GM21526 (cell line): ENCODE data around the gene DCPS.
"Not testable (repeated sequence)": the region's sequence is repeated elsewhere in the genome, so short reads cannot be mapped to it uniquely, and the experiment has no call there.

ENCODE experiments used
- ATAC-seq: cut with Tn5 transposase; IDR thresholded peaks from one replicate; pipeline ENCODE4 v1.9.1; 2021; ENCODE audit warnings: moderate library complexity; ENCODE audit not compliant: unreplicated experiment, low FRiP score

Gene DCPS

DNA sequence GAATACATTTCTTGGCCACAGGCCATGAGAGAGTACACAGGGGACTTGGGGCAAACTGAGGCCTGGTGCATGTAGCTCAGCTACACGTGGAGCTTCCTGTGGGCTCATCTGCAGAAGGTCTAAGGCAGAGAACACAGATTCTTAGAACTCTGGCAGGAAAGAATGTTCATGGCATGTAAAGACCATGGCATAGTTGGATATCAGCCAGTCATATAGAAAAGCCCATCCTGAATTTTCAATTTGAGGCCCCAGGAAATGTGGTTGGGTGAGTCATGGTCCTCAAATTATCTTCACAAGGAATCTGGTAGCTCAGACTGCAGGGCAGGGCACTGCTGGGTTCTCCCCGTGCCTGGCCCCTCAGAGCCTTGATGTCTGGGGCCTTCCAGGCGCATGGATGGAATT lies 37.9 kb downstream of the DCPS start:
- no peak for ATAC-seq

DNA sequence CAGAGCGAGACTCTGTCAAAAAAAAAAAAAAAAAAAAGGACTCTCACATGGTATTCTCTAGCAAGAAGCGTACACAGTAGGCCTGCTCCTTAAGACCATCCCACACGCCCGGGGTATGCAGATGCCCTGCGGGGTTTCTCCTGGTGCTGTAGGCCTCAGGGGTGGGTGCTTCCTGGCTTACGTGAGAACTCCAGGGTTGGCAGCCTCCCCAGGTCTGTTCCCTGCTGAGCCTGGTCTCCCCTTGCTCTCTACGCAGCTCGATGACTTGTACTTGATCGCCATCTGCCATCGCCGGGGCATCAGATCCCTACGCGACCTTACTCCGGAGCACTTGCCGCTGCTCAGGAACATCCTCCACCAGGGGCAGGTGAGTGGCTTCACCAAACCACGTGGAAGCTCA lies 39.2 kb downstream of the DCPS start:
- ATAC-seq, result no peak

DNA sequence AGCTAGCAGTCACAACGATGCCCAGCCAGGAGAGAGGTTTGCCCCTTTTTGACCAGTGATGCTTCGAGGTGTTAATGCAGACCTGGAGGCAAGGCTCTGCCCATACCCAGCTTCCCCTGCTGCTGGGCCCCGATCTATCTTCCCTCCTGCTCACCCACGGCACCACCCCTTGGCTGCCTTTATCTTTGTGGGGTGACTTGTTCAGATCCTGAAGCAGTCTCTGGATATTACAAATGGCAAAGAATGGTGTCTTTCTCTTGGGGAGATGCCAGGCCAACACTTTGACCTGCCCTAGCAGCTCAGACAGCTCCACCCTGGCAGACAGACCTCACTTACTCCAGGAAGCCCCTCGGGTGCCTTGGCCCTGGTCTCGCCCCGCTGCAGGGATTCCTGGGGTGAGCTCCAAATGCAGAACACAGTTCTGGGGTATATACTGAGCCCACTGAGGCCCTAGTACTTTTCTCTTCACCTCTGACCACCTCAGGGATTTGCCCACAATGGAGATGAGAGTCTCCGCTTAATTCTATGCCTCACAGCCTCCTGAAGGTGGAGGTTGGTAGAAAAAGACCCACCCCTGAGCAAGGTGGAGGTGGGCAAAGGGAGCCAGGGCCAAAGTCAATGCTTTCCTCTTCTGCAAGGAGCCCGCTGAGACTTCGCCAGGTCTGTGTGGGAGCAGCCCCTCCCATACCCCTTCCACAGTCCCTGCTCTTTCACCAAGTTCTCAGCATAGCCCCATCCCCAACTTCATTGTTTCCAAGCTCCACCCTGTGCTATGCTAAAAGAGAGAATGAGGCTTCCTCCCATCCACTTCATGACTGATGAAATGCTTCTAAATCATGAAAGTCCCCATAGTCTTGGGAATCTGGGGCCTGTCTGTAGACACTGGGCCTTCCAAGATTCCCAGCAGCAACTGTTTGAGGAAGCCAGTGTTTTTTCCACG lies 40.6 kb downstream of the DCPS start:
- no peak for ATAC-seq

DNA sequence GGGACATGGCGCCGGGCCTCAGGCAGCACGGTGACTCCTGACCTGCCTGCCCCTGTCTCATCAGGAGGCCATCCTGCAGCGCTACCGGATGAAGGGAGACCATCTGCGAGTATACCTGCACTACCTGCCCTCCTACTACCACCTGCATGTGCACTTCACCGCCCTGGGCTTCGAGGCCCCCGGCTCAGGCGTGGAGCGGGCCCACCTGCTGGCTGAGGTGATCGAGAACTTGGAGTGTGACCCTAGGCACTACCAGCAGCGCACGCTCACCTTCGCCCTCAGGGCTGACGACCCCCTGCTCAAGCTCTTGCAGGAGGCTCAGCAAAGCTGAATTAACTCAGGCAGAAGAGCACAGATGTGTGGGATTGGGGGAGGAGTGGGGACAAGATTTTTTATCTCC lies 41.4 kb downstream of the DCPS start:
- no peak for ATAC-seq

DNA sequence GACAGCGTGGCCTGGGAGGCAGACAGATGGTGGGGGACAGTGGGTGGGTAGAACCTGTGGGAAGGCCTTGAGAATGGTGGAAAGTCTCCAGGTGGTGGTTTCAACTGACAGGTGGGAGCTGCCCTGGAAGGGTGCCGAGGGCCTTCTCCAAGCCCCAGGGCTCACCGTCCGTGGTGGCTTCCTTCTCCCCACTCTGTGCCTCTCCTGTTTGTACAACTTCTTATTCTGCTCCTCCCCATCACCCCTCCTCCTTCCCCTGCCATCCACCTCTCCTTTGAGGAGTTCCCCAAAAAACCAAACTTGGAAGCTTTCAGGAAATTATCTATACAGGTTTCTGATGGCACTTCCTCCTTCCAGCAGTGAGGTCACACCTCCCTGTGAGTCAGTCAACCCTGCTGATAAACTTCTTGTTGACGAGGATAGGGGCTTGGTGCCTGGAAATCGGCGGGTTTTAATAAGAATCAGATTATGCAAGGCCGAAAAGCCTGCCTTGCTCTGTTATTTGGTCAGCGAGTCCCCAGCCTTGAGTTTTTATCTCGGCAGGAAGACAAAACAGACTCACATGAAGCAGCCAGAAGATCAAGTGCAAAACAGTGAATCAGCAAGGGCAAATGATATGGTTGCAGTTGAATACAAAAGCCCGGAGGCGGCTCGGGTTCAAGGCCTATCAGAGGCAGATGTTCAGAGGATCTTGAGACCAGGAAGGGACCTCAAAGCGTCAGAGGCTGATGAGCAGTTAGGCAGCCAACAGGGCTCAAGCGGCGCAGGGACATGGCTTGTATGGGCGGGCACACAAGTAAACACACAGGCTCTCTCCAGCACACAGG lies 42.1 kb downstream of the DCPS start:
- no peak for ATAC-seq

DNA sequence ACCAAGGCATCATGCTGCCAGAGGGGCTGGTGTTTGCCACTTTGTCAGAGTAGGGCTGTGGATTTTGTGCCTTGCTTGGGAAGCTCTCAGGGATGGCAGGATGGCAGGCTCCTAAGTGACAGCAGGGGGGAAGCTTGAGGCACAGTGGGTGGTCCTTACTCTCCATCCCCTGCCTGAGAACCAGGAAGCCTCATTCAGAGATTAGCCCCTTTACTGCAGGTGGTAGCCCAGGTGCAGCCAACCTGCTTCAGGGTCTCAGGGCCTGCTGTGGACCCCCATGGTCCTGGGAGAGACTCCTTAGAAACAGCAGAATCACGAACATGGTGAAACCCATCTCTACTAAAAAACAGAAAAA lies 42.7 kb downstream of the DCPS start:
- no peak for ATAC-seq

DNA sequence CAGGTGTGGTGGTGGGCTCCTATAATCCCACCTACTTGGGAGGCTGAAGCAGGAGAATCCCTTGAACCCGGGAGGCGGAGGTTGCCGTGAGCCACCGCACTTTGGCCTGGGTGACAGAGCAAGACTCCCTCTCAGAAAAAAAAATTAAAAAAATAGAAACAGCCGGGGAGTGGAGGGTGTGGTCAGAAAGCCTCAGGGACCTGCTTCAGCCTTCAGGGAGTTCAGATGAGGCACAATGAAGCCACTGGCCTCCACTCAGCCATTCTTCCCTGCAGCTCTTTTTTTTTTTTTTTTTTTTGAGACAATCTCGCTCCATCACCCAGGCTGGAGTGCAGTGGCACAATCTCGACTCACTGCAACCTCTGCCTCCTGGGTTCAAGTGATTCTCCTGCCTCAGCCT lies 43.1 kb downstream of the DCPS start:
- not testable (repeated sequence) for ATAC-seq

DNA sequence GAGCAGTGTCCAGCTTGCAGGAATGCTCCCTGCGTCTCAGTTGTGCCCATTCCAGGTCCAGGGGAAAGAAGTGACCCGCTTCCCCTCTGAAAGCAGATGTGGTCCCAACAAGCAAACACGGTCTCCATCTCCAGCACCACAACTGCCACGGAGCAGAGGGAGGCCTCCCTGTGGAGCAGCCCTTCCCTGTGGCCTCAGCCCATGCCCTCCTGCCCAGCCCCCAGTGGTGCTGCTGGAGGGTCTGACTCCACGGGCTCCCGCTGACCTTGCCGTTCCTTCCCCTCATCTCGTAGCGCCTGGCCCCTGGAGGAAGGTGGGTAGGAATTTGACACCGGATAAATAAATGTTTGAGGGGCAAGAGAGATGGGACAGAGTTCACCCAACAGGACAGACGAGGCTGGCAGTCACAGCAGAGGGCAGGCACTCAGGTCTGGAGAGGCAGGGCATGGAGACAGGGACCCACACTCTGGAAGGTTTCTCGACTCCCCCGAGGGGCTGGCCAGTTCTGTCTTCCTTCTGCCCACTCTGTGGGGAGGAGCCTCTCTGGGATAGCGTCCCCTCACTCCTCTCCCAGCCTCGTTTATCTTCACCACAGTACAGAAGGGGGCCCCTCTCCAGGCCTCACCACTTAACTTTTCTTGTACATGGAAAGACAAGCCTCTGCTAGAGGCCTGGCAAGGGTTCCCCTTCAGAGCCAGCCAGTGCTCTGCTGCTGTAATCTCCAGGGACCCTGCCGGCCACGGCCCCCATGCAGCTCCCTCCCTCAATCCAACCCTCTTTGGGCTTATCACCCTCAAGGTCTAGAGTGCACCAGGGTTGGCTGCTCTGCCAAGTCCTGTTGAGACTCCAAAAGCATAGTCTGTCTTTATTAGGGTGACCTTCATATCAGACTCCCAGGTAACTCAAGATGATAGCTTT lies 44.1 kb downstream of the DCPS start:
- no peak for ATAC-seq

DNA sequence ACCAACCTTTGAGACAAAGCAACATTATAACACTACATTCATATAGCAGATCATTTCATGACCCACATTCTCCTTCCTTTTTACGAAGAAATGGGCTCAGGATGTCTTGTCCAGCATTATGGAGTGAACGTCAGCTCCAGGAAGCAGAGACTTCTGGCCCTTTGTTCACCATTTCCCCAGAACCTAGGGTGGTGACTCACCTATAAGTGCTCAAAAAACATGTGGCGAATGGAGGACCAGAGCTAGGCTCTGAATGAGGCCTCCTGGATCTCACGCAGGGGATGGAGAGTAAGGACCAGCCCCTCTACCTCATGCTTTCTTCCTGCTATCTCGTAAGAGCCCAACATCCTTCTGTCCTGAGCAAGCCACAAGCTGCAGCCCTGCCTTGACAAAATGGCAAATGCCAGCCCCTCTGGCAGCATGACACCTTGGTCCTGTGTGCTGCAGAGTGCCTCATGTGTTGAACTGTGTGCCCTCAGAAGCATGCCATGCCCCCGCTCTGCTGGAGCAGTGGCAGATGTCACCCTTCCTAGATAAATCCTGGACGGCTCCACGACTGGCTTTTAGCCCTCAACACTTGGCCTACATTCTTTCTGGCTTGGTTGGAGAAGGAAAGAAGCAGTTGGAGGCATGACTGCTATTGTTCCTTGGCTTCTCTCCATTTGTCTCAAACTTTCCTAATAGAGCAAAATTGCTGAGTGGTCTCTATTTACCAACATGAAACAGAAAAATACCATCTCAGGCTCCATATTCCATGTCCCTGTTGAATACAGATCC lies 45.1 kb downstream of the DCPS start:
- ATAC-seq, result no peak

DNA sequence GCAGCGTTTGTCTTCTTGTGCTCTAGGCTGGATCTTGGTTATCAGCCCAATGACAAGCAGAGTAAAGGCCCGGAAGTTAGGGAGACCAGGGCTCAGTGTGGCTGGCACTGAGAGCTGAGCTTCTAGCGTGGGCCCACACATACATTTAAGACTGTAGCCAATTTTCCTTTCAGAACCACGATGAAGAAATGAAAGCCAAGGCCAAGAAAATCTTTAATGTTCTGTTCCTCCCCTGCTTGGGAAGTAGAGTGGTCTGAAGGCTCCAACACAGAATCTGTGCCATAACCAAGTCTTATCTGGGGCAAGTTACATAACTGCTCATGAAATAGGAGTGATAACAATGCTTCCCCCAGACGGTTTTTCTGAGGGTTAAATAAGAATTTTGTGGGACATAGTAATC lies 47.0 kb downstream of the DCPS start:
- ATAC-seq, result no peak

DNA sequence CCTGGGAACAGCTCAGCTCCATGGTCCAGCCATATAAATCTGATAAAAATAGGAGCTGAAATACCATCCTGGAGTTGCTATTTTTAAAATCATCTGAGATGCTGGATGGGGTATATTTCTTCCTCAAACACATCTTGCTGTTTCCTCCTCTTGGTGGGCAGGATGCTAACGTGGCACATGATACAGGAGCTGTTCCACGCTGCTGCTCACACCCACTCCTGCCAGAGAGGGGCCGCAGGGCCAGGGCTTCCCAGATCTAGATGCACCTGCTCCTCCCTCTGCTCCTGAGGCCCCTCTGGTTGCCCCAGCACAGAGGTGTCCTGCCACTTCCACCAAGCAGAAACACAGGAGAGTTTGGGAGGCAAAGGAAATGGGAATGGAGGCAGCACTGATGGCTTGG lies 48.3 kb downstream of the DCPS start:
- no peak for ATAC-seq

DNA sequence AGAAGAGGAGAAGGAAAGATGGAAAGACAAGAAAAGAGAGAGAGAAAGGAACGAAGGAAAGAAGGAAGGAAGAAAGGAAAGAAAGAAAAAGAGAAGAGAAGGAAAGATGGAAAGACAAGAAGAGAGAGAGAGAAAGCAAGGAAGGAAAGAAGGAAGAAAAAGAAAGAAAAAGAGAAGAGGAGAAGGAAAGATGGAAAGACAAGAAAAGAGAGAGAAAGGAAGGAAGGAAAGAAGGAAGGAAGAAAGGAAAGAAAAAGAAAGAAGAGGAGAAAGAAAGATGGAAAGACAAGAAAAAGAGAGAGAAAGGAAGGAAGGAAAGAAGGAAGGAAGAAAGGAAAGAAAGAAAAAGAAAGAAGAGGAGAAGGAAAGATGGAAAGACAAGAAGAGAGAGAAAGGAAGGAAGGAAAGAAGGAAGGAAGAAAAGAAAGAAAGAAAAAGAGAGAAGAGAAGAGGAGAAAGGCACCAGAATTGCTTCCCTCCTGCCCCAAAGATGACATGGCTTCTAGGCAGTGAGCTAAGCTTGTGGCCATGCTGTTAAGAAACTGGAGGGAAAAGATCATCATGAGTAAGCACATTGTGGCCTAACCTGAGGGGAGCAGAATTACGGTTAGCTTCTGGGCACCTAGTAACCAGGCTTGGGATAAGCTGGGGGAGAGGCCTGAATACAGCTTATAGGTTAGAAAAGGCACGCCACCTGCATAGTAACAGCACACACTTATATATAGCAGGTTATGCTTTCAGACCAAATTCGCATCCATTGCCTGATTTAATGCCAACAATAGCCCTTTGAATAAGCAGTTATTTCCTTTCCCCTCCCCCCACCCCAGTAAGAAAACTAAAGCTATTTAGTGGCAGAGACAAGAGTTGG lies 49.3 kb downstream of the DCPS start:
- no peak for ATAC-seq

DNA sequence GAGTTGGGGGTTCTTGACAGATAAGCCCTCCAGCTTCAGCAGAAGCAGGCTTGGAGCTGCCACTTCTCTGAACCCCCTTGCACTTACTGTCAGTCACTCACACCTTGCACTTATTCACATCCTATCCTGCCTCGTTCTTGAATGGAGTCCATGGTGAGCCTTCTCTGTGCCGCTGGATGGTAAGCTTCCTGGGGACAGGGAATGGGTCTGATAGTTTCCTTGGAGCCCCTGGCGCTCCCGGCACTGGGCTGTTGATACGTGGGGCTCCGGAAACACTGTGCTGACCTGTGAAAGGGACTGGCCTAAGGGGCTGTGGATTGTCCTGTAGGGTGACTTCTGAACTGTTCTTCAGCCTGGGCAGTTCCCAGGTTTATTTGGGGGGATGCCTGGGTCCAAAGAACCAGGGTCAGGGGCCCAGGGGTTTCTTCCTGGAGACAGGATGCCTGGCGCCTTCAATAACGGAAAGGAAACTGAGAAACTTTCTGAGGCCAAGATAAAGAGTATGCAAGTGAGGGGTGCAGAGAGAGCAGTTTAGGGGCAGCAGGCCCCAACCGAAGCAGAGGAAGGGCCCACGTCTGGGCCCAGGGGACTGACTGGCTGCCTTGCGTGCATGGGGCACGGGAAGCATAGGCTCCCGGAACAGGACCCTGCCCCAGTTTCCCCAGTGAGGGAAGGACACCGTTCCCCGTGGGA lies 50.9 kb downstream of the DCPS start:
- ATAC-seq, result peak; percentile 45

DNA sequence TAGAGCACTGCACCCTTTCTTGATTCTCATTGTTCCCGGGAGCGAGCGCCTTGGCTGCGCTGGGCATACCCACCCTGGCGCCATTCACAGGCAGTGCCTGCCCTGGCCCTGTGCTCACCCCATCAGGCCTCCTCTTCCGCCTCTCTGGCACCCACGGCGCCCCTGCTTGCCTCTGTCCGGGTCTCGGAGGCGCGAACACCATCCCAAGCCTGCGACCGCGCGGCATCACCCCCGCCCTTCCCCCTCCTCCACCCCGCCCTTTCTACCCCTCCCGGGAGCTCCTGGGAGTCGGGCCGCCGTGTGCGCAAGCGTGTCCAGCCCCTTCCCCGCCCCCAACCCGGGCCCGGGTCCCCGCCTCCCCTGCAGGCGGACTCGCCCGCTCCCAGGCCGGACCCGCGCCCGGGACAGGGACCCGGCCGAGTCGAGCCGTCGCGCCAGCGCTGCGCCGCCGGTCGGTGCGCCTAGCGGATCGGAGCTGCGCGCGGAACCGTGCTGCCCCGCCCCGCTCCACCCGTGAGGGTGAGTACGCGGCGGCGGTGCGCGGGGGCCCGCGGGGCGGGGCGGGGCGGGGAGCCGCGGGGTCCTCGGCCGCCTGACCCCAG lies 51.6 kb downstream of the DCPS start, which contains the start of gene ST3GAL4:
Gene ST3GAL4, plus strand, starts transcription at position 363 of the 602 bp plus-strand sequence. CDS start 50,470 bp downstream, outside the sequence.
- ATAC-seq, result peak; percentile 67

DNA sequence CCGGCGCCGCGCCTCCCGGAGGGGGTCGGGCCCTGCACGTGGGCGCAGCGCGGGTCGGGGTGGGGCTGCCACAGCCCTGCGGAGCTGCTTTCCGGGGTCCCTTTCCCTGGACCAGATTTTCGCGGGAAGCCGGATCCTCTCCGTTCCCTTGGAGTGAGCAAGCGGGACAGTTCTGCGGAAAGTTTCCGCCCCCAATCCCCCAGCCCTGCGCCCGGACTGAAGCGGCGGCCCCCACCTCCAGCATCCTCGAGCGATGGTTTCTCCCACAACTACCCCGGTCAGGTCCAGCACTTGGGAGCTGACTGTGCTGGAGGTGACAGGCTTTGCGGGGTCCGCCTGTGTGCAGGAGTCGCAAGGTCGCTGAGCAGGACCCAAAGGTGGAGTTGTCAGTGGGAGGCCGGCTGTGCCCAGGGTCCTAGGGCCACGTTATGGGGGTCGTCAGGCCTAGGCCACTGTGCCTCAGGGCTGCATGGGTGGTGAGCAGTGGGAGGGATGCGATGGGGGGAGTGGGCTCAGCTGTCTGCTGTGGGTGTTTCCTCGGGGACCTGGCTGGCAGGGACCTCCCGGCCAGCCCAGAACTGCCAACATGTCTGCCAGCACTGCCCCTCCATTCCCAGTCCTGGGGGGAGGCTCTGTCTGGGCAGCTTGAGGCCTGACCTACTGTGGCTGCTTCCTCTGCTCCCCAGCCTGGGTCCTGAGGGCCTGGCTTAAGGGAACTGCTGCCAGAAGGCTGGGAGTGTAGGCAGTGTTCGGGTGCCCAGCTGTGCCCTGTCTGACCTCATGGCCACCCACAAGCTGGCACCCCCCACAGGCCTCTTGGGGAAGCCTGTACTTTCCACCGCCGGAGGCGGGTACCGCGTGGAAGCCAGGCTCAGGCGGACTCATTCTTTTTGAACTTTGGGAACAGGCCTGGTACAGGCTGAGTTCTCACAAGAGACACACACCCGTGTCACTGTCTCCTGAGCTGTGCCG lies 52.4 kb downstream of the DCPS start:
- peak; percentile 5 for ATAC-seq

DNA sequence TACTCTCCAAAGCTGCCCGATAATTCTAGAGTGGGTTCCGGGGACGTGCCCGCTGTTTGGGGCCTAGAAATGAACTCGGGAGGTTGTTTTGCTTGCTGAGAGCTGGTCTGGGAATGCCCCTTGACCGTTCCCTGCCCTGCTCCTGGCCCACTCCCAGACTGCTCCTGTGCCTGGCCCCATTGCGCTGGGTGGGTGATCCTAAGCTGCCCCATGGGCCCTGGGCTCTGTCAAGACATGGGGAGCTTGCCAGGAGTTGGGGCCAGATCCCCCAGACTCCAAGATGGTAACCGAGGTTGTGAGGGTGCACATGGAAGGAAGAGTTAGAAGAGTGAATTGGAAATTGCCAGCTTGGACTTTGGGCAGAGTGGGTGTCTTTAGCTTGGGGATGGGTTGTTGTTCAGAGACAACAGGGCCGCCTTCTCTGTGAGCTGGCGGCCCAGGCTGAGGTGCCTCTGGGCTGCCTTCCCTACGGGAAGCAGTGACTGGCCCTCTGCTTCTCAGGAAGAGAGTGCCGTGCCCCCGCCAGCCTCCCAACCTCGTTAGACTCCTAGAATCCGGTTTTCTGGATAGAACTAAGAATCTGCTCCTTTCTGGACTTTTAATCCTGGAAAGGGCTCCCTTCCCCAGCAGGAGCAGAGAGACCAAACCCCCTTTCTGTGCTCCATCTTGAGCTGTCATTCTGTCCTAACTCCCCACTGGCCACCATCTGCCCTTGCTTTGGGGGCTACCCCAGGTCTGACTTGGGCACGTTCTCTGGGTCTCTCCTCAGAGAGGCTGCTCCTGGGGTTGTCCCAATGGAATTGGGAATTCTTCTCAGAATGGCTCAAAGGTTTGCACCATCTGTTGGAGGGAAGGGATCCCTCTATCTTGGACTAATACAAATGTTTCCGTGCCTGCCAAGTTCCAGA lies 53.4 kb downstream of the DCPS start:
- no peak for ATAC-seq
